Activated CD4-positive, alpha-beta memory T cell treated with anti-CD3 and anti-CD28 coated beads for 36 hours (primary cell): ENCODE results near the gene RHBDF1. TPM values are rescaled to one million over a fixed set of nuclear protein-coding genes. Genes with fewer than 3 reads are reported as not detected.

Experiments
- CTCF ChIA-PET: fragments of 350-600 bp; sonication (Branson Sonifier 250); formaldehyde crosslinking; loops from one replicate; lab custom pipeline; 2021; ENCODE audit warnings: antibody characterized with exemption, inconsistent platforms; lab: Charles Lee
- POLR2A ChIA-PET: fragments of 350-600 bp; sonication (Branson Sonifier 250); formaldehyde crosslinking; loops from one replicate; lab custom pipeline; 2021; ENCODE audit warnings: antibody characterized with exemption; lab: Charles Lee
- DNase-seq: peaks from one replicate; pipeline ENCODE4 v3.0.0-alpha.2; 2020
- H3K27ac Mint-ChIP-seq: one replicate; pipeline ENCODE4 v1.8.0; 2021; ENCODE audit warnings: mixed read lengths
- H3K27me3 Mint-ChIP-seq: one replicate; pipeline ENCODE4 v1.8.0; 2021; ENCODE audit warnings: mixed read lengths
- H3K36me3 Mint-ChIP-seq: one replicate; pipeline ENCODE4 v1.8.0; 2021; ENCODE audit warnings: mixed read lengths
- H3K4me1 Mint-ChIP-seq: one replicate; pipeline ENCODE4 v1.8.0; 2021; ENCODE audit warnings: low read depth, mixed read lengths
- H3K4me3 Mint-ChIP-seq: one replicate; pipeline ENCODE4 v1.8.0; 2021; ENCODE audit warnings: mild to moderate bottlenecking, mixed read lengths
- H3K9me3 Mint-ChIP-seq: one replicate; pipeline ENCODE4 v1.8.0; 2021; ENCODE audit warnings: mixed read lengths
- intact Hi-C: fragments of 100-400 bp; cut with micrococcal nuclease; formaldehyde crosslinking; loops from one replicate; pipeline ENCODE4 v1.15.1; 2023
- total RNA-seq, 2 experiments: library from RNA; stranded (reverse); gene quantifications; one replicate each; pipeline ENCODE4 v1.2.3, GENCODE V29; 2021

RHBDF1 gene
- total RNA-seq, 2 experiments from 2014 or later: 0.43 TPM; not detected in 1

- H3K27me3 Mint-ChIP-seq: no peaks in the 10 kb centered on the region
- no peaks in the 10 kb centered on the region for H3K4me1 Mint-ChIP-seq
- DNase-seq: no peak
- H3K36me3 Mint-ChIP-seq: peaks cover 17% of the 10 kb centered on the region
- CTCF ChIA-PET: interaction anchor here (0.7 to 7.0 kb wide), 8 partner anchors 10 to 257 kb away, joined by 3 to 66 read pairs (median 14); partner anchors contain the start of gene POLR3K
- intact Hi-C loops: loop anchor here (5.0 kb wide), 1 partner anchor 257 kb away; no protein-coding TSS in a partner anchor
- no peak overlapping the region for H3K4me3 Mint-ChIP-seq
- POLR2A ChIA-PET: no interaction called here
- H3K9me3 Mint-ChIP-seq: no peaks in the 10 kb centered on the region
- H3K27ac Mint-ChIP-seq: no peak overlapping the region
Measured at GRCh38 chr16:105521-105920, 33.1 kb upstream of the RHBDF1 start.

- H3K4me1 Mint-ChIP-seq: no peaks in the 10 kb centered on the region
- H3K27me3 Mint-ChIP-seq: no peaks in the 10 kb centered on the region
- ChIA-PET CTCF (interaction anchor here (0.7 to 7.0 kb wide), 7 partner anchors 9 to 257 kb away, joined by 3 to 66 read pairs (median 18); no protein-coding TSS in a partner anchor), POLR2A (no interaction called here)
- DNase-seq: no peak
- H3K4me3 Mint-ChIP-seq: no peak overlapping the region
- no peak overlapping the region for H3K27ac Mint-ChIP-seq
- intact Hi-C loops: loop anchor here (5.0 kb wide), 1 partner anchor 257 kb away; no protein-coding TSS in a partner anchor
- H3K36me3 Mint-ChIP-seq: peaks cover 14% of the 10 kb centered on the region
- H3K9me3 Mint-ChIP-seq: no peaks in the 10 kb centered on the region
Measured at GRCh38 chr16:104928-105327, 32.5 kb upstream of the RHBDF1 start.

- Mint-ChIP-seq H3K27ac (no peak overlapping the region), H3K4me1 (no peaks in the 10 kb centered on the region), H3K36me3 (peaks cover 10% of the 10 kb centered on the region), H3K4me3 (no peak overlapping the region), H3K27me3 (no peaks in the 10 kb centered on the region), H3K9me3 (no peaks in the 10 kb centered on the region)
- ChIA-PET CTCF (interaction anchor here (0.7 to 7.0 kb wide), 6 partner anchors 8 to 258 kb away, joined by 3 to 66 read pairs (median 34); no protein-coding TSS in a partner anchor), POLR2A (no interaction called here)
- no peak for DNase-seq
- intact Hi-C loops: no loop called here
Measured at GRCh38 chr16:104355-104754, 31.9 kb upstream of the RHBDF1 start.

- no peak for DNase-seq
- no peak overlapping the region for H3K4me3 Mint-ChIP-seq
- H3K36me3 Mint-ChIP-seq: peaks cover 20% of the 10 kb centered on the region
- POLR2A ChIA-PET: no interaction called here
- H3K4me1 Mint-ChIP-seq: peaks cover 3% of the 10 kb centered on the region
- intact Hi-C loops: no loop called here
- no peaks in the 10 kb centered on the region for H3K27me3 Mint-ChIP-seq
- no peaks in the 10 kb centered on the region for H3K9me3 Mint-ChIP-seq
- CTCF ChIA-PET: interaction anchor here (0.6 to 12.2 kb wide), 2 partner anchors 18 to 35 kb away, joined by 3 to 384 read pairs; partner anchors contain the start of gene RHBDF1
- H3K27ac Mint-ChIP-seq: no peak overlapping the region
Measured at GRCh38 chr16:102060-102855, 29.8 kb upstream of the RHBDF1 start.

- intact Hi-C loops: no loop called here
- Mint-ChIP-seq H3K4me3 (no peak overlapping the region), H3K36me3 (peaks cover 22% of the 10 kb centered on the region), H3K27ac (no peak overlapping the region), H3K27me3 (no peaks in the 10 kb centered on the region), H3K4me1 (peaks cover 3% of the 10 kb centered on the region), H3K9me3 (no peaks in the 10 kb centered on the region)
- POLR2A ChIA-PET: no interaction called here
- CTCF ChIA-PET: interaction anchor here (12.2 kb wide), 1 partner anchor 34 kb away, joined by 384 read pairs; the partner anchor contains the start of gene RHBDF1
- no peak for DNase-seq
Measured at GRCh38 chr16:101586-101985, 29.2 kb upstream of the RHBDF1 start.

GRCh38 chr16:100989-101388 lies 28.6 kb upstream of the RHBDF1 start:
- intact Hi-C loops: no loop called here
- no peak for DNase-seq
- peaks cover 21% of the 10 kb centered on the region for H3K36me3 Mint-ChIP-seq
- H3K4me3 Mint-ChIP-seq: no peak overlapping the region
- H3K27ac Mint-ChIP-seq: no peak overlapping the region
- POLR2A ChIA-PET: no interaction called here
- H3K9me3 Mint-ChIP-seq: no peaks in the 10 kb centered on the region
- CTCF ChIA-PET: interaction anchor here (12.2 kb wide), 1 partner anchor 34 kb away, joined by 384 read pairs; the partner anchor contains the start of gene RHBDF1
- peaks cover 3% of the 10 kb centered on the region for H3K4me1 Mint-ChIP-seq
- H3K27me3 Mint-ChIP-seq: no peaks in the 10 kb centered on the region

DNA sequence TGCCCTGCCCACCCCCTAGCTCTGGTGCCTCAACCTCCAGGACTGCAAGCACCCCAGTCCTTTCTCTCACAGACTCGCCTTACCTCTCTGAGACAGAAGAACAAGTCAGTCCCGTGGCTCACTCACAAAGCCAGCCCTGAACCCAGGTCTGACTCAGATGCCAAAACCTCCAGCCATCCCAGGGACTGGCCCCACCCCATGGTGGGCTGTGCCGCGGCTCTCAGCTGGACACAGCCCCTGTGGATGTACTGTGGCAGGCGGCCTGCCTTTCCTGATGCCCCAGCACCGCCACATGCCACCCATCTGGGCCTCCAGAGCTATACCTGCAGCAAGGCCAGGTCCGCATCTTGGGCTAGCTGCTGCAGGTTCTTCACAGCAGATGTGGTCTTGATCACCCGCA lies 25.4 kb upstream of the RHBDF1 start:
- Mint-ChIP-seq H3K27ac (no peak overlapping the region), H3K4me1 (peaks cover 3% of the 10 kb centered on the region), H3K9me3 (no peaks in the 10 kb centered on the region), H3K27me3 (no peaks in the 10 kb centered on the region), H3K36me3 (peaks cover 15% of the 10 kb centered on the region), H3K4me3 (no peak overlapping the region)
- ChIA-PET POLR2A (interaction anchor here (0.7 kb wide), 1 partner anchor 20 kb away, joined by 3 read pairs; no protein-coding TSS in a partner anchor), CTCF (interaction anchor here (0.7 to 12.2 kb wide), 15 partner anchors 10 to 264 kb away, joined by 3 to 384 read pairs (median 13); partner anchors contain the start of genes MPG and RHBDF1)
- DNase-seq: no peak
- intact Hi-C loops: loop anchor here (1.0 kb wide), 1 partner anchor 33 kb away; no protein-coding TSS in a partner anchor

GRCh38 chr16:96935-97381 lies 24.5 kb upstream of the RHBDF1 start:
- ChIA-PET POLR2A (interaction anchor here (0.7 to 1.9 kb wide), 3 partner anchors 10 to 31 kb away, joined by 3 to 5 read pairs (median 3); no protein-coding TSS in a partner anchor), CTCF (interaction anchor here (0.6 to 12.2 kb wide), 27 partner anchors 11 to 285 kb away, joined by 3 to 384 read pairs (median 5); partner anchors contain the start of genes HBQ1, MPG, MRPL28 and PGAP6)
- H3K36me3 Mint-ChIP-seq: peaks cover 15% of the 10 kb centered on the region
- no peaks in the 10 kb centered on the region for H3K9me3 Mint-ChIP-seq
- peak; percentile 94 for DNase-seq
- H3K27me3 Mint-ChIP-seq: no peaks in the 10 kb centered on the region
- peaks cover 3% of the 10 kb centered on the region for H3K4me1 Mint-ChIP-seq
- intact Hi-C loops: loop anchor here (1.0 kb wide), 1 partner anchor 32 kb away; no protein-coding TSS in a partner anchor
- H3K4me3 Mint-ChIP-seq: no peak overlapping the region
- no peak overlapping the region for H3K27ac Mint-ChIP-seq

DNA sequence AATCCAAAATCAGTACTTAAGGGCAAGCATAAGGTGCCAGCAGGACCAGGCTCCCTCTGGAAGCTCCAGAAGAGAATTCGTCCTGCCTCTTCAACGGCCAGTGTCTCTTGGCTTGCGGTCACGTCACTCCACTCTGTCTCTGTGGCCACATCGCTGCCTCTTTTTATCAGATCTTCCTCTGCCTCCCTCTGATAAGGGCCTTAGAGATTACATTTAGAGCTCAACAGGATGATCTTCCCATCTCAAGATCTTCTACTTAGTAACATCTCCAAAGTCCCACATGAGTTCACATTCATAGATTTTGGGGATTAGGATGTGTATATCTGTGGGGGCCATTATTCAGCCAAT lies 22.5 kb upstream of the RHBDF1 start:
- Mint-ChIP-seq H3K27ac (no peak overlapping the region), H3K4me3 (no peak overlapping the region), H3K27me3 (no peaks in the 10 kb centered on the region), H3K36me3 (peaks cover 18% of the 10 kb centered on the region), H3K9me3 (no peaks in the 10 kb centered on the region), H3K4me1 (peaks cover 3% of the 10 kb centered on the region)
- no peak for DNase-seq
- CTCF ChIA-PET: interaction anchor here (0.8 to 12.2 kb wide), 5 partner anchors 10 to 267 kb away, joined by 3 to 384 read pairs (median 47); partner anchors contain the start of gene RHBDF1
- POLR2A ChIA-PET: interaction anchor here (1.2 kb wide), 1 partner anchor 42 kb away, joined by 3 read pairs; the partner anchor contains the start of genes POLR3K and SNRNP25
- intact Hi-C loops: no loop called here

DNA sequence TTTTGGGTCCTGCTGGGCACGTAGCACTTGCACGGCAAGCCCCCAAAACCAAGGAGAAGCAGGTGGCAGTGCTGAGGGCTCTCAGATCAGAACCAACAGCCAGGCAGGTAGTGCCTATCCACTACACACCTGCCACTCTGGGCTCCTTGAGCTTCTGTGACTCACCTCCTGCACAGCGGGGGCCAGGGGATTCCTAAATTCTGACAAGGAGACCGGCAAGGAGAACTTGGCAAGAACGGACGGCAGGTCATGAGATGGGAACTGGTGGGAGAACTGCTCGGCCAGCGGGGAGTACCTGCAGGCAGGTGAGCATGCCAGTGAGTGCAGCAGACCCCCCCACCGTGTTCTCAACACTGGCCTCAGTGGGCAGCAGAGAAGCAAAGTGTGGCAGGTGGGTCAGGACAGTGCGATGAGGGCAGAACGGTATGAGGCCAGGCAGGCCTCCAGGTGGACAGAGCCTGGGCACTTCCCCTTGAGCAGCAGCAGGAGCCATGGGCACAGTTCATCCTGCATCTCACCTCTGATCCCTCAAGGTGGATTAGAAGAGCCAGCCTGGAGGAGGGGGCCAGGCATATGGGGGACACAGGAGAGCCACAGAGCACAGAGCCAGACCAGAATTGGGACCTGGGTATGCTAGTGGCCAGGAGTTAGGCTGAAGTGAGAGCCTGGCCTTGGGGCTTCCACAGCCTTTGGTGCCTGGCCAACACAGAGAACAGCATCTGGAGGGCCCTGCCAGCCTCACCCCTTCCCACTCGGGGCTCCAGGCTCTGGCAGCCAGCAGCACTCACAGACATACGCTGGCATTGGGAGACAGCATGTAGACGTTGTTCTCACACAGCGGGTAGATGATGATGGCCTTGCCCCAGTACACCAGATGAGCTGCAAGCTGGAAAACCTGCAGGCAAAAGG lies 20.3 kb upstream of the RHBDF1 start:
- intact Hi-C loops: no loop called here
- H3K27me3 Mint-ChIP-seq: no peaks in the 10 kb centered on the region
- no peak for DNase-seq
- peaks cover under 1% of the 10 kb centered on the region for H3K4me1 Mint-ChIP-seq
- H3K9me3 Mint-ChIP-seq: no peaks in the 10 kb centered on the region
- POLR2A ChIA-PET: no interaction called here
- CTCF ChIA-PET: interaction anchor here (1.9 to 12.2 kb wide), 2 partner anchors 25 to 89 kb away, joined by 4 to 384 read pairs; partner anchors contain the start of gene RHBDF1
- H3K27ac Mint-ChIP-seq: no peak overlapping the region
- no peak overlapping the region for H3K4me3 Mint-ChIP-seq
- H3K36me3 Mint-ChIP-seq: peaks cover 18% of the 10 kb centered on the region

DNA sequence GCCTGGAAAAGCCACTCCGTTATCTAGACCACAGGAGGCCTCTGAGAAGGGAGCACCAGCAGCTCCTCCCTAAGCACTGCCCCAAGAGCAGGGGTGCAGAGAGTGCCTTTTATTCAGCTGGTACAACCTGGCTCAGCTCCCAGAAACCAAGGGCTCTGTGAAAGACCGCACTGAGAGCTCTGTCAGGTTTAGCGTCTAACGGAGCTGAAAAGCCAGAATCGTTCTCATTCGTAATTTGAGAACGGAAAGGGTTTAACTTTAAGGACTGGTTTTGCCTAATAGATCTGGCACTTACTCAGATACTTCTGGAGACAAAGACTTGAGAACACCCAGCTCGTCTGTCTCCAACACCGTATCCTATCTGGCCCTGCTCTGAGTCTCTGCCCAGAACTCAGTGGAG lies 19.1 kb upstream of the RHBDF1 start:
- POLR2A ChIA-PET: interaction anchor here (1.6 kb wide), 1 partner anchor 14 kb away, joined by 6 read pairs; the partner anchor contains the start of gene MPG
- no peak overlapping the region for H3K4me3 Mint-ChIP-seq
- intact Hi-C loops: no loop called here

More for the DNA sequence above, 19.1 kb upstream of the RHBDF1 start:
- peaks cover 15% of the 10 kb centered on the region for H3K36me3 Mint-ChIP-seq
- H3K9me3 Mint-ChIP-seq: no peaks in the 10 kb centered on the region
- no peak overlapping the region for H3K27ac Mint-ChIP-seq
- no peak for DNase-seq
- no peaks in the 10 kb centered on the region for H3K4me1 Mint-ChIP-seq
- H3K27me3 Mint-ChIP-seq: no peaks in the 10 kb centered on the region
- CTCF ChIA-PET: interaction anchor here (1.9 to 12.2 kb wide), 3 partner anchors 15 to 90 kb away, joined by 4 to 384 read pairs (median 11); partner anchors contain the start of gene RHBDF1
